IPS-18a (cell line): ENCODE data around the gene MLLT6.

Experiments used
- H3K27ac ChIP-seq: one replicate; pipeline ENCODE4 v1.5.1; 2013; ENCODE audit warnings: low read length
- H3K27me3 ChIP-seq: one replicate; pipeline ENCODE4 v1.6.1; 2013; ENCODE audit warnings: mild to moderate bottlenecking, low read length; ENCODE audit not compliant: control insufficient read depth, insufficient read depth
- H3K36me3 ChIP-seq: one replicate; pipeline ENCODE4 v1.6.1; 2013; ENCODE audit warnings: low read depth, low read length; ENCODE audit not compliant: control insufficient read depth
- H3K4me1 ChIP-seq: one replicate; pipeline ENCODE4 v1.6.1; 2013; ENCODE audit warnings: low read depth, low read length; ENCODE audit not compliant: control insufficient read depth
- H3K4me3 ChIP-seq: one replicate; pipeline ENCODE4 v1.5.1; 2013; ENCODE audit warnings: low read length
- H3K9ac ChIP-seq: one replicate; pipeline ENCODE4 v1.6.1; 2013; ENCODE audit warnings: mild to moderate bottlenecking, low read length, moderate library complexity
- H3K9me3 ChIP-seq: one replicate; pipeline ENCODE4 v1.6.1; 2013; ENCODE audit warnings: low read depth, low read length; ENCODE audit not compliant: control insufficient read depth

MLLT6 gene

GRCh38 chr17:38703742-38704605 lies 1.1 kb upstream of the MLLT6 start:
- Histone ChIP-seq H3K36me3 (no peaks in the 10 kb centered on the region), H3K4me3 (peak overlapping the region; percentile 58)

GRCh38 chr17:38705523-38705802 lies 390 bp downstream of the MLLT6 start:
- no peaks in the 10 kb centered on the region for H3K36me3 ChIP-seq
- H3K9ac ChIP-seq: no peak overlapping the region
- no peak overlapping the region for H3K27ac ChIP-seq
- H3K27me3 ChIP-seq: peaks cover 67% of the 10 kb centered on the region
- H3K4me1 ChIP-seq: peaks cover 35% of the 10 kb centered on the region
- no peaks in the 10 kb centered on the region for H3K9me3 ChIP-seq
- peak overlapping the region; percentile 73 for H3K4me3 ChIP-seq

More at GRCh38 chr17:38703742-38704605, 1.1 kb upstream of the MLLT6 start:
- H3K4me1 ChIP-seq: peaks cover 35% of the 10 kb centered on the region
- peak overlapping the region; percentile 41 for H3K9ac ChIP-seq
- H3K27ac ChIP-seq: no peak overlapping the region
- no peaks in the 10 kb centered on the region for H3K9me3 ChIP-seq
- peaks cover 82% of the 10 kb centered on the region for H3K27me3 ChIP-seq

GRCh38 chr17:38705803-38706504 lies 881 bp downstream of the MLLT6 start:
- Histone ChIP-seq H3K4me1 (peaks cover 34% of the 10 kb centered on the region), H3K36me3 (no peaks in the 10 kb centered on the region), H3K27me3 (peaks cover 62% of the 10 kb centered on the region), H3K4me3 (peak overlapping the region; percentile 73), H3K27ac (no peak overlapping the region), H3K9me3 (no peaks in the 10 kb centered on the region), H3K9ac (peak overlapping the region; percentile 18)

GRCh38 chr17:38706505-38707216 lies 1.6 kb downstream of the MLLT6 start:
- peaks cover 55% of the 10 kb centered on the region for H3K27me3 ChIP-seq
- no peaks in the 10 kb centered on the region for H3K9me3 ChIP-seq
- no peak overlapping the region for H3K27ac ChIP-seq
- no peaks in the 10 kb centered on the region for H3K36me3 ChIP-seq
- peaks cover 28% of the 10 kb centered on the region for H3K4me1 ChIP-seq
- H3K9ac ChIP-seq: peak overlapping the region; percentile 18
- peak overlapping the region; percentile 73 for H3K4me3 ChIP-seq

GRCh38 chr17:38707678-38708351 lies 2.7 kb downstream of the MLLT6 start:
- peaks cover 43% of the 10 kb centered on the region for H3K27me3 ChIP-seq
- H3K4me3 ChIP-seq: no peak overlapping the region
- no peaks in the 10 kb centered on the region for H3K9me3 ChIP-seq
- H3K36me3 ChIP-seq: no peaks in the 10 kb centered on the region
- H3K27ac ChIP-seq: no peak overlapping the region
- H3K9ac ChIP-seq: no peak overlapping the region
- H3K4me1 ChIP-seq: peaks cover 25% of the 10 kb centered on the region

- peaks cover 30% of the 10 kb centered on the region for H3K27me3 ChIP-seq
- H3K9me3 ChIP-seq: no peaks in the 10 kb centered on the region
- H3K9ac ChIP-seq: no peak overlapping the region
- H3K27ac ChIP-seq: no peak overlapping the region
- H3K4me1 ChIP-seq: peaks cover 23% of the 10 kb centered on the region
- H3K4me3 ChIP-seq: no peak overlapping the region
- no peaks in the 10 kb centered on the region for H3K36me3 ChIP-seq
Observed at GRCh38 chr17:38709104-38709820, 4.2 kb downstream of the MLLT6 start.

GRCh38 chr17:38709864-38710603 lies 5.0 kb downstream of the MLLT6 start:
- no peak overlapping the region for H3K27ac ChIP-seq
- peaks cover 25% of the 10 kb centered on the region for H3K27me3 ChIP-seq
- no peak overlapping the region for H3K4me3 ChIP-seq
- no peaks in the 10 kb centered on the region for H3K9me3 ChIP-seq
- peaks cover 22% of the 10 kb centered on the region for H3K4me1 ChIP-seq
- no peaks in the 10 kb centered on the region for H3K36me3 ChIP-seq
- H3K9ac ChIP-seq: no peak overlapping the region

GRCh38 chr17:38710604-38710962 lies 5.5 kb downstream of the MLLT6 start:
- H3K9me3 ChIP-seq: no peaks in the 10 kb centered on the region
- no peaks in the 10 kb centered on the region for H3K36me3 ChIP-seq
- no peak overlapping the region for H3K4me3 ChIP-seq
- peaks cover 25% of the 10 kb centered on the region for H3K27me3 ChIP-seq
- H3K4me1 ChIP-seq: peaks cover 28% of the 10 kb centered on the region
- no peak overlapping the region for H3K9ac ChIP-seq
- no peak overlapping the region for H3K27ac ChIP-seq

- peaks cover 23% of the 10 kb centered on the region for H3K27me3 ChIP-seq
- no peaks in the 10 kb centered on the region for H3K36me3 ChIP-seq
- H3K27ac ChIP-seq: no peak overlapping the region
- H3K4me1 ChIP-seq: peaks cover 32% of the 10 kb centered on the region
- no peaks in the 10 kb centered on the region for H3K9me3 ChIP-seq
- H3K4me3 ChIP-seq: no peak overlapping the region
- no peak overlapping the region for H3K9ac ChIP-seq
Observed at GRCh38 chr17:38710985-38711384, 5.9 kb downstream of the MLLT6 start.

- no peak overlapping the region for H3K27ac ChIP-seq
- peaks cover 27% of the 10 kb centered on the region for H3K4me1 ChIP-seq
- H3K9ac ChIP-seq: no peak overlapping the region
- no peaks in the 10 kb centered on the region for H3K36me3 ChIP-seq
- H3K9me3 ChIP-seq: no peaks in the 10 kb centered on the region
- H3K4me3 ChIP-seq: no peak overlapping the region
- peaks cover 13% of the 10 kb centered on the region for H3K27me3 ChIP-seq
Observed at GRCh38 chr17:38711792-38712571, 6.9 kb downstream of the MLLT6 start.
